Muscle layer of duodenum (tissue), 2 donors: Measurements from ENCODE around the gene SH3RF1.
"Not testable (repeated sequence)": the region's sequence is repeated elsewhere in the genome, so short reads cannot be mapped to it uniquely, and the experiment has no call there.

ENCODE experiments used
- H3K27ac ChIP-seq: one replicate; pipeline ENCODE4 v1.7.0; 2013; ENCODE audit warnings: mild to moderate bottlenecking, low read length
- H3K27me3 ChIP-seq: one replicate; pipeline ENCODE4 v1.7.0; 2013; ENCODE audit warnings: low read depth, mild to moderate bottlenecking, control low read depth, low read length
- H3K36me3 ChIP-seq, 2 donors: one replicate each; pipeline ENCODE4 v1.7.0; 2013; ENCODE audit warnings: low read length in 2 of 2, control low read depth in 1 of 2, mild to moderate bottlenecking in 1 of 2; ENCODE audit not compliant: insufficient read depth in 2 of 2, control insufficient read depth in 1 of 2
- H3K4me1 ChIP-seq, 2 donors: one replicate each; pipeline ENCODE4 v1.7.0; 2013; ENCODE audit warnings: low read length in 2 of 2, mild to moderate bottlenecking in 2 of 2, control low read depth in 1 of 2, moderate library complexity in 1 of 2; ENCODE audit not compliant: insufficient read depth in 2 of 2, control insufficient read depth in 1 of 2
- H3K4me3 ChIP-seq, 2 donors: one replicate each; pipeline ENCODE4 v1.7.0; 2013; ENCODE audit warnings: low read length in 2 of 2, low read depth in 1 of 2, mild to moderate bottlenecking in 1 of 2
- H3K9me3 ChIP-seq, 2 donors: one replicate each; pipeline ENCODE4 v1.7.0; 2013; ENCODE audit warnings: low read length in 2 of 2, control low read depth in 1 of 2, mild to moderate bottlenecking in 1 of 2; ENCODE audit not compliant: control insufficient read depth in 1 of 2
- donor health status: healthy.

The SH3RF1 gene

DNA sequence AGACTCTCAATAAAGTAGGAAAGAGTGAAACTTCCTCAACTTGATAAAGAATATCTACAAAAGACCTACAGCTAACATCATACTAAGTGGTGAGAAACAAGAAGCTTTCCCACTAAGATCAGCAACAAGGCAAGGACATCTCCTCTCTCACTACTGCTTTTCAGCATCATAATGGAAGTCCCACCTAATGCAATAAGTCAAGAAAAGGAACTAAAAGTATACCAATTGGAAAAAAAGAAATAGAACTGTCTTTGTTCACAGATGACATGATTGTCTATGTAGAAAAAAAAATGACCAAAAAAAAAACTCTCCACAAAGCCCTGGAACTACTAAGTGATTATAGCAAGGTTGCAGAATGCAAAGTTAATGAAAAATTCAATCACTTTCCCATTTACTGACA lies 25.1 kb upstream of the SH3RF1 start:
- Histone ChIP-seq H3K36me3 (no peaks in the 10 kb centered on the region), H3K27me3 (no peaks in the 10 kb centered on the region), H3K4me3 (no peak overlapping the region)

GRCh38 chr4:169293343-169294176 lies 22.8 kb upstream of the SH3RF1 start:
- Histone ChIP-seq H3K9me3 (no peaks in the 10 kb centered on the region), H3K36me3 (no peaks in the 10 kb centered on the region), H3K27me3 (no peaks in the 10 kb centered on the region), H3K4me1 (no peaks in the 10 kb centered on the region), H3K27ac (no peak overlapping the region), H3K4me3 (no peak overlapping the region)

More for the DNA sequence above, 25.1 kb upstream of the SH3RF1 start:
- no peaks in the 10 kb centered on the region for H3K9me3 ChIP-seq
- H3K27ac ChIP-seq: no peak overlapping the region
- no peaks in the 10 kb centered on the region for H3K4me1 ChIP-seq

DNA sequence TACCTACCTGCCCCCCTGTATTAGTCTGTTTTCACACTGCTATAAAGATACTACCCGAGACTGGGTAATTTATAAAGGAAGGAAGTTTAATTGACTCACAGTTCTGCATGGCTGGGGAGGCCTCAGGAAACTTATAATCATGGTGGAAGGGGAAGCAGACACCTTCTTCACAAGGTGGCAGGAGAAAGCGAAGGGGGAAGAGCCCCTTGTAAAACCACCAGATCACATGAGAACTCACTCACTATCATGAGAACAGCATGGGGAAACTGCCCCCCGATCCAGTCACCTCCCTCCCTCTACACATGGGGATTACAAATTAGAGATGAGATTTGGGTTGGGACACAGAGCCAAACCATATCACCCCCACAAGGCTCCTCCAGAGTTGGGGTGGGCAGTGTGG lies 17.2 kb upstream of the SH3RF1 start:
- H3K9me3 ChIP-seq, H3K27ac ChIP-seq, H3K27me3 ChIP-seq, H3K4me1 ChIP-seq, H3K36me3 ChIP-seq, H3K4me3 ChIP-seq: not testable (repeated sequence)

GRCh38 chr4:169286562-169287301 lies 16.0 kb upstream of the SH3RF1 start:
- Histone ChIP-seq H3K4me1 (no peaks in the 10 kb centered on the region), H3K36me3 (no peaks in the 10 kb centered on the region), H3K9me3 (no peaks in the 10 kb centered on the region), H3K27me3 (no peaks in the 10 kb centered on the region), H3K27ac (no peak overlapping the region), H3K4me3 (no peak overlapping the region)

- no peaks in the 10 kb centered on the region for H3K4me1 ChIP-seq
- no peaks in the 10 kb centered on the region for H3K36me3 ChIP-seq
- no peak overlapping the region for H3K4me3 ChIP-seq
- no peaks in the 10 kb centered on the region for H3K9me3 ChIP-seq
- no peak overlapping the region for H3K27ac ChIP-seq
- no peaks in the 10 kb centered on the region for H3K27me3 ChIP-seq
These were observed 12.4 kb upstream of the SH3RF1 start for GRCh38 chr4:169283114-169283509.

DNA sequence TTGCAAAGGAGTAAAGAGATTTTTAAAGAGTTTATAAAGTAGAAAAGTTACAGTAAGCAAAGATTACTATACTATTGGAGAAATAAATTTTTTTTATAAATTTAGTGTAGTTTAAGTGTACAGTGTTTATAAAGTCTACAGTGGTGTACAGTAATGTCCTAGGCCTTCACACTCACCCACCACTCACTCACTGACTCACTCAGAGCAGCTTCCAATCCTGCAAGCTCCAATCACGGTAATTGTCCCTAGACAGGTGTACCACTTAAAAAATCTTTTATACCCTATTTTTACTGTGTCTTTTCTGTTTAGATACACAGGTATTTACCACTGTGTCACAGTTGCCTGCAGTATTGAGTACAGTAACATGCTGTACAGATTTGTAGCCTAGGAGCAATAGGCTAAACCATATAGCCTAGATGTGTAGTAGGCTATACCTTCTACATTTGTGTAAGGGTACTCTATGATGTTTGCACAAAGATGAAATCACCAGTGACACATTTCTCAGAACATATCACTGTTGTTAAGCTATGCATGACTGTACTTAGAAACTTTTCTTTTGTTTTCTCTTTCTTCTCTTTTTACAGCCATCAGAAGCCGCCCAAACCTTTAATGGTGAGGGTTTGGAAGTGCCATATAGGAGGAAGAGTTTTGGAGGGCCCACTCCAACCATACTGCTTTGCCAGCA lies 11.8 kb upstream of the SH3RF1 start:
- Histone ChIP-seq H3K9me3 (no peaks in the 10 kb centered on the region), H3K27me3 (no peaks in the 10 kb centered on the region), H3K4me1 (no peaks in the 10 kb centered on the region), H3K27ac (no peak overlapping the region), H3K4me3 (no peak overlapping the region), H3K36me3 (no peaks in the 10 kb centered on the region)

DNA sequence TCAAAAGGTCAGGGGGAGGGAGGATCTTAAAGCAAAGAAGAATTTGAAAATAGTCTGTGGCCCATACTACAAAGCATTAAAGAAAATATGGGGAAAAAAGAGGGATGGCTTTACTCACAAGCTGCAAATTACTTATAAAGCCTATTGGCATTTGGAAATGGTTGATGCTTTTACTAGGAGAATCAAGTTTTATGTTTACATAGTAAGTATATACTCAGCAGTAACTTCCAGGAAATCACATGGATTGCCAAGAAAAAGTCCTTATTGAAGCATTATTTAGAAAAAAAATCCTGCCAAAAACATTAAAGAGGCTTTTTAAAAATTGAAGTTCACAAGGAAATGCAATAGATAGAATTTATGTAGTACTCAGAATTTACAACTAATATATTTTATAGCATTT lies 8.4 kb upstream of the SH3RF1 start:
- H3K9me3 ChIP-seq: no peaks in the 10 kb centered on the region
- no peaks in the 10 kb centered on the region for H3K27me3 ChIP-seq
- H3K4me3 ChIP-seq: no peak overlapping the region
- no peaks in the 10 kb centered on the region for H3K4me1 ChIP-seq
- H3K36me3 ChIP-seq: no peaks in the 10 kb centered on the region
- H3K27ac ChIP-seq: no peak overlapping the region

DNA sequence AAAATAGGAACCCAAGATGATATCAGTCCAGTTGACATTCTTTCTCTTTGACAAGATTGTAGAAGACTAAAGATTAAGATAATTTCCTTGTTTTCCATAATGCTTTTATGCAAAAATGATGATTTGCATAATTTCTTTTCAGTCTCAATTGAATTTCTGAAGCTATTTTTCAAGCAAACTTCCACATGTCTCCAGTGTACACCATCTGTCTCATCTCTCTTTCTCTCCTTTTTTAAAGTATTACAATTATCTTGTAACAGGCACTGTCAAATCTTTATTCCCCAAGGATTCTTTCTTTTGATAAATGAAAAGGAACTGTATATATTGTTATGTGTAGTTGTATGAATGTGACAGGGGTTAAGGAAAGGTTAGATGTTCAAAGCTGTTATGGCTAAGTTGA lies 7.9 kb upstream of the SH3RF1 start:
- Histone ChIP-seq H3K36me3 (no peaks in the 10 kb centered on the region), H3K4me1 (no peaks in the 10 kb centered on the region), H3K9me3 (no peaks in the 10 kb centered on the region), H3K27ac (no peak overlapping the region), H3K27me3 (no peaks in the 10 kb centered on the region), H3K4me3 (no peak overlapping the region)

DNA sequence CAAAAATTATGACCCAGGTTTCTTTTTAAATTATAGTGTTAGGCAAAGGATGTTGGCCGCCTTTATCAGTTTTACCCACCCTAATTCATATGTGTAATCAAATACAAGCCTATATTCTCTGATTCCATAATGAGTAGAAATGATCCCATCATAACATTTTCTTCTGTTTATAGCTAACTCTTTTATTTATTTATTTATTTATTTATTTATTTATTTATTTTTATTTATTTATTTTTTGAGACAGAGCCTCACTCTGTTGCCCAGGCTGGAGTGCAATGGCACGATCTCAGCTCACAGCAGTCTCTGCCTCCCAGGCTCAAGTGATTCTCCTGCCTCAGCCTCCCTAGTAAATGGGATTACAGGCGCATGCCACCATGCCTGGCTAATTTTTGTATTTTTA lies 7.1 kb upstream of the SH3RF1 start:
- H3K4me3 ChIP-seq, H3K27ac ChIP-seq, H3K4me1 ChIP-seq, H3K36me3 ChIP-seq, H3K27me3 ChIP-seq, H3K9me3 ChIP-seq: not testable (repeated sequence)

GRCh38 chr4:169275180-169275579 lies 4.4 kb upstream of the SH3RF1 start:
- H3K27me3 ChIP-seq: no peaks in the 10 kb centered on the region
- H3K27ac ChIP-seq: no peak overlapping the region
- no peaks in the 10 kb centered on the region for H3K9me3 ChIP-seq
- H3K4me3 ChIP-seq: no peak overlapping the region
- H3K4me1 ChIP-seq: no peaks in the 10 kb centered on the region
- no peaks in the 10 kb centered on the region for H3K36me3 ChIP-seq

- Histone ChIP-seq H3K27ac (no peak overlapping the region), H3K36me3 (no peaks in the 10 kb centered on the region), H3K4me1 (peaks cover 0 to 6% of the 10 kb centered on the region in 2 donors), H3K4me3 (no peak overlapping the region), H3K27me3 (no peaks in the 10 kb centered on the region), H3K9me3 (no peaks in the 10 kb centered on the region)
These were observed 3.3 kb upstream of the SH3RF1 start for GRCh38 chr4:169274033-169274432.
